Activated naive CD4-positive, alpha-beta T cell treated with anti-CD3 and anti-CD28 coated beads for 36 hours (primary cell): Measurements from ENCODE around the gene PDE6B. TPM values are rescaled to one million over a fixed set of nuclear protein-coding genes. Genes with fewer than 3 reads are reported as not detected.
"Not testable (repeated sequence)": the region's sequence is repeated elsewhere in the genome, so short reads cannot be mapped to it uniquely, and the experiment has no call there.

Experiments
- CTCF ChIA-PET: fragments of 350-600 bp; sonication (Branson Sonifier 250); formaldehyde crosslinking; loops from one replicate; lab custom pipeline; 2021; ENCODE audit warnings: antibody characterized with exemption; lab: Charles Lee
- DNase-seq: peaks from one replicate; pipeline ENCODE4 v3.0.0-alpha.2; 2020
- H3K27ac Mint-ChIP-seq: one replicate; pipeline ENCODE4 v1.8.0; 2021; ENCODE audit warnings: mild to moderate bottlenecking, mixed read lengths
- H3K27me3 Mint-ChIP-seq: one replicate; pipeline ENCODE4 v1.8.0; 2021; ENCODE audit warnings: low read depth, mixed read lengths
- H3K36me3 Mint-ChIP-seq: one replicate; pipeline ENCODE4 v1.8.0; 2021; ENCODE audit warnings: low read depth, mixed read lengths
- H3K4me1 Mint-ChIP-seq: one replicate; pipeline ENCODE4 v1.8.0; 2021; ENCODE audit warnings: low read depth, mixed read lengths
- H3K4me3 Mint-ChIP-seq: one replicate; pipeline ENCODE4 v1.8.0; 2021; ENCODE audit warnings: mild to moderate bottlenecking, moderate library complexity, mixed read lengths
- H3K9me3 Mint-ChIP-seq: one replicate; pipeline ENCODE4 v1.8.0; 2021; ENCODE audit warnings: mixed read lengths
- intact Hi-C: fragments of 100-400 bp; cut with micrococcal nuclease; formaldehyde crosslinking; loops from one replicate; pipeline ENCODE4 v1.15.1; 2023
- total RNA-seq, 2 experiments: library from RNA; stranded (reverse); gene quantifications; one replicate each; pipeline ENCODE4 v1.2.3, GENCODE V29; 2021

The PDE6B gene
- total RNA-seq, 2 experiments from 2014 or later: 17.4 to 18.1 TPM

DNA sequence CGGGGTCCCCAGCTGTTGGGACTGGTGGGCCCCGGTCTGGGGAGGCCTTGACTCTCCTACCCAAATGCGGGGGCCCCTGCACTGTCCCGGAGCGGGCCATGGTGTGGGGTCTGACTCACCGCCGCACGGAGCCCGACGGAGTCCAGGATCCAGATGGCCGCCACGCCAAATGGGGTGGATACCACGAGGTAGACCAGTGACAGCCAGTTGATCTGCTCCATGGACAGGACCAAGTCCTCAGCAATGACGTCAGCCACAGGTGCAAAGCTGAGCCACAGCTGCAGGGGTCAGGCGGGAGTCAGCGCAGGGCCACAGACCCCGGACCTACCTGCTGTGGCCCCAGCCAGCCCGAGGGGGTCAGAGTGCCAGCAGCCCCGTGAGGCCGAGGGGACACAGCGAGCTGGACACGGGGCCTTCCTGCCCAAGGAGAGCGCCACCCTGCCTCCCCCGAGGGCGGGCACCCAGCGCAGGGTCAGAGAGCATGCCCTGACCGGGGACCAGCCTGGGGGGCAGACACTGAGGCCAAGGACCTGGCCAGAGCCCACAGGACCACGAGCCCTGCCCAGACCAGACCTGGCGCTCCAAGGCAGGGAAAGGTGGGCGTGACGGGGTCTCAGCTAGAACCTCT is 61.2 kb downstream of the PDE6B start:
- CTCF ChIA-PET: no interaction called here
- Mint-ChIP-seq H3K9me3 (no peaks in the 10 kb centered on the region), H3K27me3 (peaks cover 19% of the 10 kb centered on the region), H3K36me3 (no peaks in the 10 kb centered on the region), H3K27ac (no peak overlapping the region), H3K4me3 (no peak overlapping the region), H3K4me1 (no peaks in the 10 kb centered on the region)
- no peak for DNase-seq
- intact Hi-C loops: no loop called here

DNA sequence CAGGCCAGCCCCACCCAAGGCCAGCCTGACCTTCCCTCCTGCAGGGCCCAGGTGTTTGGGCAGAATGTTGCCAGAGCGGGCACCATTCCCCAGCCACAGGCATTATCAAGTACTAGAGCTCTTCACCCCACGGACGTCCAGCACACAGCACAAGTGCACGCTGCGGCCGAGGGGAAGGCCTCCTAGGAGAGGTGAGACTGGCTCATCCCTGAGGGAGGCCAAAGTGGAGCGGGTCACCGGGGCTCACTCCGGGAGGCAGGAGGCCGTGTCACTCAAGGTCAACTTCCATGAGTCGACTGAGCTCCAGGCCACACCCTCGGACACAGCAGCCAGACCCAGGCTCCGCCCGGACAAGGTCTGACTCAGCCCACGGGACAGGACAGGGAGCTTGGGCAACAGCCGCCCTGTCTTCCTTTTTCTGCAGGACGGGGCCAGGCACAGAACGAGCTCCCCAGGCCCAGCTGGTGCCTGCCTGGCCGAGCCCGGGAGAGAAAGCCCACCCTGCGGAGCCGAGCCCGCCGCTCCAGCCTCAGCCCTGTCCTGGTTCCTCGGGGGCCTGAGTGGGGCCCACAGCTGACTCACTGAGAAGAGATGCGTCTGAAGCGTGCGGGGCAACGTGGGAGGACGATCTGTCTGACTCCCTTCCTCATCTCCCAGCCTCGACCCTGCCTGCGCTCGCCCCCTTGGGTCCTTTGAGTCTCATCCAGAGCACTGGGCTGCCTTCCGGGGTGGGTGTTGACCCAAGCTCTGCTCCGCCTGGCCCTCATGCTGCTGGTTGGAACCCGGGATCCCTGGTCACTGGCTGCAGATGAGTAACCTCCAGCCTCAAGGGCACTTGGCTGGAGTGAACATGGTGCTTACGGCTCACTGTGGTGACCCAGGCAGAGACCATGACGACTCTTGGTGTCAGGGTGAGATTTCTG is 61.9 kb downstream of the PDE6B start:
- Mint-ChIP-seq H3K4me1 (no peaks in the 10 kb centered on the region), H3K9me3 (no peaks in the 10 kb centered on the region), H3K27ac (no peak overlapping the region), H3K4me3 (no peak overlapping the region), H3K36me3 (no peaks in the 10 kb centered on the region), H3K27me3 (peaks cover 19% of the 10 kb centered on the region)
- intact Hi-C loops: no loop called here
- CTCF ChIA-PET: interaction anchor here (0.6 kb wide), 1 partner anchor 13 kb away, joined by 3 read pairs; no protein-coding TSS in a partner anchor
- DNase-seq: no peak

DNA sequence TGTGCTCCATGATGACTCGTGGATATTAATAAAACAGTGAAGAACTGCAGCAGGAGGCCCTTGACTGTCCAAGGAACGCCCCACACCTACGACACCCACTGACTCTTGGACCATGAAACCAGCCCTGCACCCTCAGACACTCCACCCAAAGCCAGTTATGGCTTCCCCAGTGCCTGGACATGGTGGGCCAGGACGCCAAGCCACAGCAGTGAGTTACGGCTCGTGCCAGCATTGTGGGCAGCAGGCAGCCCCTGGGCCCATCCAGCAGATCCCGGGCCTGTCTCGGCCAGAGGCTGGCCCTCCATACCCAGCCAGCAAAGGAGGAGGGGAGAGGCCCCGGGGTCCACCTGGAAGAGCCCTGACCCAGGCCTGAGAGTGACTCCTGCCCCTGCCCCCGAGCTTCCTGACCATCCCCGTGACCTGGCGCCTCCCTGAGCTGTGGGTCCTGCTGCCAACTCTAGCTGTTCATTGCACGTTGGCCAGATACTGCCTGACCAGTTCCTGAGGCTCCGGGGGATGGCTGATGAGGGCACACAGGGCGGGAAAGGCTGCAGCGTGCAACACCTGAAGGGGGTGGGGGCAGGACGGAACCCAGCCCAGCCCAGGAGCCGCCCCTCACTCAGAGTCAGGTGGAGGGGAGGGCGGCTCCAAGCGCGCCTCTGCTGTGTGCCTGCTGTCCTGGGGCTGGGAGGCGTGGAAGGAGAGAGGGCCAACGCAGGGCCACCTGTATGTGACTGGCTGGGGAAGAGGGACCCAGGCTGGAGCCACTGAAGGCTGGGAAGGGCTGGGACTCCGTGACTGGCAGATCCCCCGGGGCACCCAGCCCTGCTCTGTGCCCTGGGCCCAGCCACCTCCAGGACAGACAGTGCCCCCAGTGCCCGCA is 62.8 kb downstream of the PDE6B start:
- Mint-ChIP-seq H3K27ac (no peak overlapping the region), H3K9me3 (no peaks in the 10 kb centered on the region), H3K36me3 (no peaks in the 10 kb centered on the region), H3K4me3 (no peak overlapping the region), H3K27me3 (peaks cover 19% of the 10 kb centered on the region), H3K4me1 (no peaks in the 10 kb centered on the region)
- DNase-seq: no peak
- CTCF ChIA-PET: interaction anchor here (0.6 kb wide), 1 partner anchor 12 kb away, joined by 3 read pairs; no protein-coding TSS in a partner anchor
- intact Hi-C loops: no loop called here

DNA sequence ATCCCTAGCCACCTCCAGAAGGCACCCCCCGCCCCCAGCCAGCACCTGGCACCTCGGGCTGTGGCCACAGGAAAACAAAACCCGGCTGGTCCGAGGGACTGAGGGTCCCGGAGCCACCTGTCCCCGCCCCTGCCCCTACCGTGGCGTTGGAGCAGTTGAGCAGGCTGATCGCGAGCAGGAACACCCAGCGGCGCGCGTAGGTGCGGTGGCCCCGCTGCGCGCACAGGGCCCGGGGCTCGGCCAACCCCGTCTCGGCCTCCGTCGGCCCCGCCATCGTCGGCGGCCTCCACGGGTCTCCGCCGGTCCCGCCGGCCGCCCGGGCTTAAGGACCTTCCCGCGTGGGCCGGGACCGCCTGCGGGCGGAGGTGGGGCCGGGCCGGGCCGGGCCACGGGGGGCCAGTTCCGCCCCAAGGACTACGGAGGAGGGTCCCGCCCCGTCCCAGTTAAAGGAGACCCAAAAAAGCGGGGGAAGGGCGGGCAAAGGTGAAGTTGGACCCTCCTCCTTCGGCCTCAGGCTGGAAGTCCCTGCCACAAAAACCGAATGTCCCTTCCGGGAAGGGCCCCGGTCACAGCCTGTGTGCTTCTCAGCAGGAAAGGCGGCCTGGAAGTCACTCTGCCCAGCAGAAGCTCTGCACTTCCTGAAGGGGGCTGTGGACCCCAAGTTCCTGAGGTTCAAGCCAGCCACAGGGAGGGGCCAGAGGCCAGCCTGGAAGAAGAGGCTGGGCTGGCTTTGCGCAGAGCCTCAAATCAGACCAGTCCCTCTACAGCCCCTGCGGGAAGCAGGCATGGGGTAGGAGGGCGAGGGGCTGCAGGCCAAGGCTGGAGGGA is 63.7 kb downstream of the PDE6B start, which contains the start of gene SLC49A3:
SLC49A3 (minus strand) TSS at position 298 of the 828 bp plus-strand sequence; CDS start at position 274, 24 bp downstream.
- no peak within 1 kb of the TSS for H3K4me3 Mint-ChIP-seq
- H3K27me3 Mint-ChIP-seq: peaks cover 19% of the 10 kb centered on the region
- CTCF ChIA-PET: no interaction called here
- intact Hi-C loops: no loop called here
- no peaks in the 10 kb centered on the region for H3K36me3 Mint-ChIP-seq
- no peak within 1 kb of the TSS for H3K27ac Mint-ChIP-seq
- H3K9me3 Mint-ChIP-seq: no peaks in the 10 kb centered on the region
- no peak for DNase-seq
- H3K4me1 Mint-ChIP-seq: no peaks in the 10 kb centered on the region

DNA sequence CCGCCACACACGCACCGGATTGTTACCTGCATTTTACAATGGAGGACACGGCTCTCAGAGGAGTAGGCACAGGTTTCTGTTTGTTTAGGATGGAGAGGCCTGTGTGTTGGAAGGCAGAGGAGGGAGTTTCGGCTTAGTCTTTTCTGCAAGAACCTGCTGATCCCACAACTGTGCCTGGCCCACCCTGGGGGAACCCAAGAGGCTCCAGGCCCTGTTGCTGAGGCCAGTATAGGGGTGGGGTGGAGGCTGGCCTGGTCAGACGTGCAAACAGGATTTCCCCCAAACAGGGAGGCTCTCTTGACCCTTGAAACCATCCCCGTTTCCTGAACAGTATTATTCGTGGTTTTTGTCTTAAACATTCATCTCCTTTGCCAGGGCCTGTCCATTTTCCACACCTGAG is 64.3 kb downstream of the PDE6B start:
- CTCF ChIA-PET: no interaction called here
- Mint-ChIP-seq H3K4me1 (no peaks in the 10 kb centered on the region), H3K36me3 (no peaks in the 10 kb centered on the region), H3K9me3 (no peaks in the 10 kb centered on the region), H3K27ac (no peak overlapping the region), H3K27me3 (peaks cover 19% of the 10 kb centered on the region), H3K4me3 (no peak overlapping the region)
- DNase-seq: no peak
- intact Hi-C loops: no loop called here

DNA sequence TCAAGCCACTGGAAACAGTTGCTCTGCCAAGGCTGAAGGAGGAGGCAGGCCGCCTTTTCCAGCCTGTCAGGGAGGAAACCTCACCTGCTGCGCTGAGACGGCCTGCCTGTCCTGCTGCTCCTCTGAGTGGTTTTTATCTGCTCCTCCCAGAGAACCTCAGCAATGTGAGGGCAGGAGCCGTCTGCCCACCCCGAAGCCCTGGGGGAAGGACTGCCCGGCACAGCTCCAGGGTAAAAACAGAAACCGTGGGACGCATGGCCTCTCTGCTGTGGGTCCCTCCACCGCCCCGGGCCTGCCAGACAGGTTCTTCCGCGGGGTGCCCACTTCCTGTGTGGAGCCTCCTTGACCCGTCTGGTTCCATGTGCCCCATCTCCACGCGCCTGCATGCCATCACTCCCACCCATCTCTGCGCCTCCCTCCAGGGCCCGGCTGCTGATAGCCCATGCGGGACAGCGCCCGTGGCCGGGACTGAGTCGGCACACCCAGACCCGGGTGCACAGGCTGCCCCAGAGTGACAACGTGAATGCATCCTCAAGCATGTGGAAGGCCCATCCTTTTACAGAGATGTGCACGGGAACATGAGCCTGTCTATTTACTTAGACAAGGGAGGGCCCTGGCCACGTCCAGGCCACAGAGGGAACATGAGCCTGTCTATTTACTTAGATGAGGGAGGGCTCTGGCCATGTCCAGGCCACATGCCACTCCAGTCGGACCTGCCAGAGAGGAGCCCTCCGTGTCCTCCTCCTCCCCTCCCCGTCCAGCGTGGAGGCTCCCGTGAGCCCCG is 67.6 kb downstream of the PDE6B start:
- DNase-seq: no peak
- intact Hi-C loops: no loop called here
- H3K4me1 Mint-ChIP-seq: no peaks in the 10 kb centered on the region
- CTCF ChIA-PET: no interaction called here
- peaks cover 10% of the 10 kb centered on the region for H3K27me3 Mint-ChIP-seq
- H3K36me3 Mint-ChIP-seq: no peaks in the 10 kb centered on the region
- H3K9me3 Mint-ChIP-seq: no peaks in the 10 kb centered on the region
- H3K4me3 Mint-ChIP-seq: no peak overlapping the region
- H3K27ac Mint-ChIP-seq: no peak overlapping the region

DNA sequence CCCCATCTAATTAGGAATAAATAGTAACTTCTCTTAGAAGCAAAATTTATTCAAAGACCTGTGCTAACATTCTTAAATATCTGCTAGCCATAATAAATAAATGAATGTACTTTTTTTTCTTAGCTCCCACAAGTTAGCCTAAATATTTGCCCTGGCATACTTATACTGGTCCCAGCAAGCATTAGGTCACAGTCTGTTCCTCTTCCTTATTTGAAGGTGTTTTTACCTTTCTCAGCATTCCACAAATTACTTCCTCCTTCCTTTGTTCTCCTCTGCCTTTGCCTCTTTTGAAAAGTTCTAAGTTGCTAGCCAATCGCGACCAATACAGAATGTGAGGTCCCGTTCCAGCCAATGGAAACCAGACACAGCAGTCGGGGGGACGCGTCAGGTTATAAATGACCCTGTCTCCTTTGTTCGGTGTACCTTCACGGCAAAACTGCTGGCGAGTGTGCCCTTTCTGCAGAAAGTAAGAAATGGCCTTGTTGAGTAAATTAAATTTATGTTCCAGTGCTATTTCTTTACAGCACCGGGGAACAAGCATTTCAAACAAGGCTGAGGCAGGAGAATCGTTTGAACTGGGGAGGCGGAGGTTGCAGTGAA is 69.1 kb downstream of the PDE6B start:
- H3K27ac Mint-ChIP-seq, H3K9me3 Mint-ChIP-seq, H3K36me3 Mint-ChIP-seq, DNase-seq, H3K27me3 Mint-ChIP-seq, H3K4me1 Mint-ChIP-seq, CTCF ChIA-PET, H3K4me3 Mint-ChIP-seq, intact Hi-C loops: not testable (repeated sequence)

DNA sequence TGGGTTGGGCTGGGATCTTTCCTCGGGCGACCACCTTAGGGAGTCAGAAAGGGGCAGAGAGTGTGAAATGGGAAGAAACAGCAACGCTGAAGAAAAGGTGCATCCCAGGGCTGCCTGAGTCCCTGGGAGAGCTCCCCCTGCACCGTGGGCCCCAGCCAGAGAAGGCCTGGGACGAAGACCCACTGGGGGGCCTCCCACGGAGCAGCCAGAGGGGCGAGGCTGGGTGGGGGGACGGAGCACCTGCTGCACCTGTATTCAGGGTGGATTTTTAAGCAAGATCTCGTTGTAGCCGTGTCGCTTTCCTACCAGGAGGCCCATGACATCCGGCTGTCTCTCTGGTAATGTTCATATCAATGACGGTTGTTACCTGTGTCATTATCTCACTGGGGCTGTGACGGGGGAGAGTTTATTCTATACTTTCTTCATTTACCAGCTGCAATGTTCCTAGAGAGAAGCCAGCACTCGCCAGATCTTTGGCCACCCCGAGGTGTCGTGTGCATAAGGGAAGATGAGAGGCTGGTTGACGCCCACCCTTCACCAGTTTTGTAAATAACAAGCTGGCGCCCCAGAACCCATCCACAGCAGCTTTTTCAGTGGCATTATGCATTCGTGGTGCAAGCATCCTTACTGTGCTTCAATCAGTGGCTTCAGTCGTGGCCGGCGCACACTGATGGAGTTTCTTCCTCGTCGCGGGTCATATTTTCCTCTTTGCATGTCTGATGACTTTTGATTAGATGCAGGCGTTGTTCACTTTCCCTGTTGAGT is 74.6 kb downstream of the PDE6B start:
- no peaks in the 10 kb centered on the region for H3K27me3 Mint-ChIP-seq
- no peak for DNase-seq
- H3K4me3 Mint-ChIP-seq: no peak overlapping the region
- intact Hi-C loops: no loop called here
- H3K9me3 Mint-ChIP-seq: no peaks in the 10 kb centered on the region
- no peaks in the 10 kb centered on the region for H3K36me3 Mint-ChIP-seq
- H3K4me1 Mint-ChIP-seq: peaks cover 6% of the 10 kb centered on the region
- H3K27ac Mint-ChIP-seq: no peak overlapping the region
- CTCF ChIA-PET: interaction anchor here (1.5 to 1.9 kb wide), 2 partner anchors 12 to 25 kb away, joined by 3 to 6 read pairs; partner anchors contain the start of genes ATP5ME and MYL5

DNA sequence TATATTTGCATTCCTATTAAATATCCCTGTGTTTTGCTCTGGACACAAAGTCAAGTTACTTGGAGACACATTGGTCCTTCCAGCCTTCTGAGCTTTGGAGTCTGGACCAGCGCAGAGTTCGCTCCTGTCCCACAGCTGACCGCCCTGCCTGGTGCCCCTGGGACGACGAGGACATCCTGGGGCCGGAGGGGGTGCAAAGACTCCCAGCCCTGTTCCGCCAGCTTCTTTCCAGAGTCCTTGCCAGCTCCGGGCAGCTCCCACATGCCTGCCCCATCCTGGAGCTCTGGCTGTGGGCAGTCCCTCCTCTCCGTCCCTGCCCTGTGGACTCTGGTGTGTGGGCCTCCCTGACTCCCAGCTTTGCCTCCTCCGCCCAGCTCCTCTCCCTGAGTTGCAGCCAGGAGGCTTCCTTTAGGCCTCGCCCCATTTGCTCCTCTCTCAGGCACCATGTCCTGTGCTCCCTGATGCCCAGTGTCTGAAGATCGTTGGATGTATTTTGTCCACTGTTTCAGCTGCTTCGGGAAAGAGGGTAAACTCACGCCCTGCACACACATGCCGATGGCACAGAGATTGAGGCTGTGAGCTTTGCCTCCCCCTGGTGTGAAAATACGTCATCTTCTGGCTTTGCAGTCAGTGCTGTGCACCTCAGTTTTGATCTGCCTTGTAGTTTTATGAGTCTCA is 75.4 kb downstream of the PDE6B start:
- Mint-ChIP-seq H3K4me3 (no peak overlapping the region), H3K9me3 (no peaks in the 10 kb centered on the region), H3K4me1 (peaks cover 6% of the 10 kb centered on the region), H3K27me3 (no peaks in the 10 kb centered on the region), H3K27ac (no peak overlapping the region), H3K36me3 (no peaks in the 10 kb centered on the region)
- CTCF ChIA-PET: interaction anchor here (1.5 kb wide), 1 partner anchor 13 kb away, joined by 3 read pairs; no protein-coding TSS in a partner anchor
- DNase-seq: no peak
- intact Hi-C loops: no loop called here

DNA sequence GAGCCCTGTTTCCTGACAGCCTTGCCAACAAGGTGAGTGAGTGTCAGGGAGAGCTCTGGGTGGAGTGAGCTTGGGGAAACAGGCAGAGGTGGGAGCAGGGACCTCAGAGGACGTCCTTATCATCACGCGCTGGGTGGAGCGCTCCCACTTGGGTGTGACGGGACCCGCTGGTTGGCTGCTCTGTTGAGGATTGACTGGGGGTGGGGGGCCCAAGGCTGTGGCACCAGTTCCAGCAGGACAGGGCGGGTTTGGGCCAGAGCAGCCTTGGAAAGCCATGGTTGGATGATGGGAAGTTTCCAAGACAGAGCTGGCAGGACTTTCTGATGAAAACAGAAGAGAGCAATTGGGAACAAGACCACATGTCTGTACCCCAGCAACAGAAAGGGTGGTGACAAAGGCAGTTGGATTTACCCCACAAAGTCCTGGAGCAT is 77.3 kb downstream of the PDE6B start:
- Mint-ChIP-seq H3K4me1 (peaks cover 8% of the 10 kb centered on the region), H3K27me3 (no peaks in the 10 kb centered on the region), H3K36me3 (no peaks in the 10 kb centered on the region), H3K27ac (no peak overlapping the region), H3K9me3 (no peaks in the 10 kb centered on the region), H3K4me3 (no peak overlapping the region)
- no peak for DNase-seq
- intact Hi-C loops: no loop called here
- CTCF ChIA-PET: no interaction called here
